Stomach (tissue), 4 donors: ENCODE data around the gene TUBB2A.

Source experiments
- CTCF ChIP-seq, 7 experiments: fragments of 450-650 bp in 4 of 7; fragments of 200-600 bp in 3 of 7; sonication (generic) in 3 of 7; IDR thresholded peaks; one replicate each; pipeline ENCODE4 v1.5.1; 2016 to 2019; ENCODE audit warnings: antibody characterized with exemption in 7 of 7, control low read depth in 2 of 7, mild to moderate bottlenecking in 1 of 7
- POLR2AphosphoS5 ChIP-seq, 3 donors: sonication (generic); formaldehyde crosslinking; IDR thresholded peaks; one replicate each; pipeline ENCODE4 v1.6.1; 2016; ENCODE audit warnings: antibody characterized with exemption in 3 of 3

- TF ChIP-seq POLR2AphosphoS5 (IDR thresholded peaks at IDR 0.05) (no peak), CTCF (IDR thresholded peaks at IDR 0.05) (no peak)
Observed at GRCh38 chr6:3117912-3118352, 39.4 kb downstream of the TUBB2A start.
